SK-N-SH treated with all-trans-retinoic acid at 6 μM for 48 hours (cell line): ENCODE data around the gene TERB1.

Experiments
- ATAC-seq: fragments of 200-7000 bp; cut with Tn5 transposase; 3 replicates; pipeline ENCODE4 v1.9.1; 2020; ENCODE audit warnings: mild to moderate bottlenecking, moderate library complexity
- ARNTL ChIP-seq: fragments of 450-650 bp; formaldehyde crosslinking; IDR thresholded peaks from 2 replicates; pipeline ENCODE4 v1.5.0; 2020; ENCODE audit warnings: low read depth, mild to moderate bottlenecking, moderate library complexity, borderline replicate concordance
- CSDC2 ChIP-seq: fragments of 250-450 bp; sonication (Bioruptor Pico); IDR thresholded peaks from 2 replicates; pipeline ENCODE4 v1.5.0; 2020; ENCODE audit warnings: mild to moderate bottlenecking, moderate library complexity
- ESRRG ChIP-seq: fragments of 250-450 bp; sonication (Bioruptor Pico); IDR thresholded peaks from 2 replicates; pipeline ENCODE4 v1.6.1; 2021; ENCODE audit warnings: mild to moderate bottlenecking
- GLIS3 ChIP-seq: fragments of 250-450 bp; sonication (Bioruptor Pico); IDR thresholded peaks from 2 replicates; pipeline ENCODE4 v1.5.0; 2020; ENCODE audit warnings: mild to moderate bottlenecking, moderate library complexity
- ISL1 ChIP-seq: fragments of 250-450 bp; sonication (Bioruptor Pico); IDR thresholded peaks from 2 replicates; pipeline ENCODE4 v2.1.2; 2022; ENCODE audit warnings: mild to moderate bottlenecking, moderate library complexity
- OSR1 ChIP-seq: fragments of 250-450 bp; sonication (Bioruptor Pico); IDR thresholded peaks from 2 replicates; pipeline ENCODE4 v1.8.0; 2022; ENCODE audit warnings: moderate library complexity, mild to moderate bottlenecking, inconsistent platforms
- PPARA ChIP-seq: fragments of 250-450 bp; sonication (Bioruptor Pico); IDR thresholded peaks from 2 replicates; pipeline ENCODE4 v1.5.0; 2020; ENCODE audit warnings: mild to moderate bottlenecking, borderline replicate concordance
- RARB ChIP-seq: fragments of 250-450 bp; sonication (Bioruptor Pico); IDR thresholded peaks from 2 replicates; pipeline ENCODE4 v1.8.0; 2021; ENCODE audit warnings: mild to moderate bottlenecking, moderate library complexity
- SNAI2 ChIP-seq: fragments of 250-450 bp; sonication (Bioruptor Pico); IDR thresholded peaks from 2 replicates; pipeline ENCODE4 v1.5.0; 2020; ENCODE audit warnings: mild to moderate bottlenecking, moderate library complexity
- TOX ChIP-seq: fragments of 250-450 bp; sonication (Bioruptor Pico); IDR thresholded peaks from 2 replicates; pipeline ENCODE4 v1.8.0; 2021; ENCODE audit warnings: mild to moderate bottlenecking, moderate library complexity, borderline replicate concordance
- ZC3H10 ChIP-seq: fragments of 250-450 bp; sonication (Bioruptor Pico); IDR thresholded peaks from 2 replicates; pipeline ENCODE4 v1.5.1; 2021; ENCODE audit warnings: mild to moderate bottlenecking, moderate library complexity
- ZFP3 ChIP-seq: fragments of 250-450 bp; sonication (Bioruptor Pico); IDR thresholded peaks from 2 replicates; pipeline ENCODE4 v1.5.0; 2020; ENCODE audit warnings: mild to moderate bottlenecking, moderate library complexity
- ZFP30 ChIP-seq: fragments of 450-650 bp; formaldehyde crosslinking; IDR thresholded peaks from 2 replicates; pipeline ENCODE4 v1.5.0; 2022; ENCODE audit warnings: mild to moderate bottlenecking, moderate library complexity
- ZNF565 ChIP-seq: fragments of 450-650 bp; formaldehyde crosslinking; conservative IDR thresholded peaks from 2 replicates; pipeline ENCODE4 v1.5.0; 2020; ENCODE audit warnings: low read depth, mild to moderate bottlenecking, moderate library complexity
- ZNF70 ChIP-seq: fragments of 450-650 bp; formaldehyde crosslinking; IDR thresholded peaks from 2 replicates; pipeline ENCODE4 v1.5.0; 2020; ENCODE audit warnings: mild to moderate bottlenecking, moderate library complexity
- ZNF8 ChIP-seq: fragments of 450-650 bp; formaldehyde crosslinking; IDR thresholded peaks from 2 replicates; pipeline ENCODE4 v1.5.0; 2020; ENCODE audit warnings: mild to moderate bottlenecking, moderate library complexity
- TF ChIP-seq, protein P1 (sequence below): fragments of 250-450 bp; sonication (Bioruptor Pico); IDR thresholded peaks from 2 replicates; pipeline ENCODE4 v1.5.1; 2021; ENCODE audit warnings: mild to moderate bottlenecking, moderate library complexity
- TF ChIP-seq, protein P2 (sequence below): fragments of 250-450 bp; sonication (Bioruptor Pico); IDR thresholded peaks from 2 replicates; pipeline ENCODE4 v1.5.0; 2020; ENCODE audit warnings: mild to moderate bottlenecking, moderate library complexity
- TF ChIP-seq, protein P3 (sequence below): fragments of 250-450 bp; sonication (Bioruptor Pico); IDR thresholded peaks from 2 replicates; pipeline ENCODE4 v1.8.0; 2020; ENCODE audit warnings: mild to moderate bottlenecking, moderate library complexity, borderline replicate concordance
- TF ChIP-seq, protein P4 (sequence below): fragments of 250-450 bp; sonication (Bioruptor Pico); IDR thresholded peaks from 2 replicates; pipeline ENCODE4 v1.5.1; 2020; ENCODE audit warnings: low read depth, mild to moderate bottlenecking, moderate library complexity

The TERB1 gene

DNA sequence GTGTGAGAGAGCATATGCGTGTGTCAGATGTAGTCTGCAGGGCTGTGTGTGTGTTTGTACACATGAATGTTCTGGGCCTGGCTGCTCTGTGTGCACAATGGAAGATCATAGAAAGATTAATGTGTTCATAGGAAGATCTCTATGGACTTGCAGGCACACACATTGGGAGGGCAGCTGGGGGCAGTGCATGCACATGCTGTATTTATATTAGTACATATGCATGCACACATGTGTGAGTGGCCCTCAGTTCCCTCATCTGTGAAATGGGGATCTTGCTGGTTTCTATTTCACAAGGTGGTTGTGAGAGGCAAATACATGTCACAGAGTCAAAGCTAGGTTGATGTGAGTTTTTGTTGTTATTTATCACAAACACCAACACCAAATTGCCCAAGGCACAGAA, 44.9 kb upstream of the TERB1 start:
- ATAC-seq, result no peak
- TF ChIP-seq ZNF565 (no peak), ESRRG (CRISPR knock-in tag) (no peak)
- TF ChIP-seq, all 23 proteins: peak for 0

DNA sequence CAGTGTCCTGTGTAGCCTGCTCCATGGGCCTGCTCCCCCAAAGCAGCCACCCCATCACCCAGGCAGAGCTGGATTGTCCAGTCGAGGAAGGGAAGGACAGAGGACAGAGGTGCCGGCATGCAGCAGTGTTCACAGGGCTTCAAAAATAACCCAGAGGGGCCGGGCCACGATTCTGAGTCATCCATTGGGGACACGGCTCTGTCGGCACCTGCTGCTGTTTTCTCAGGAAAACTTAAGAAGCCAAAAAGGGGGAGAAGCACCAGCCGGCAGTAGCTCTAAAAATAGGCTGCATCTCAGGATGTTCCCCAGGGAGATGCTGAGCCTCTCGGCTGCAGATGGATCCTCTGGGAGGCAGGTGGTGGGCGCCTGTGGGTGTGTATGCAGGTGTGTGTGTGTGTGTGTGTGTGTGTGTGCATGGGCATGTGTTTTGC, 44.4 kb upstream of the TERB1 start:
- ATAC-seq, result no peak
- TF ChIP-seq, protein P1, sequence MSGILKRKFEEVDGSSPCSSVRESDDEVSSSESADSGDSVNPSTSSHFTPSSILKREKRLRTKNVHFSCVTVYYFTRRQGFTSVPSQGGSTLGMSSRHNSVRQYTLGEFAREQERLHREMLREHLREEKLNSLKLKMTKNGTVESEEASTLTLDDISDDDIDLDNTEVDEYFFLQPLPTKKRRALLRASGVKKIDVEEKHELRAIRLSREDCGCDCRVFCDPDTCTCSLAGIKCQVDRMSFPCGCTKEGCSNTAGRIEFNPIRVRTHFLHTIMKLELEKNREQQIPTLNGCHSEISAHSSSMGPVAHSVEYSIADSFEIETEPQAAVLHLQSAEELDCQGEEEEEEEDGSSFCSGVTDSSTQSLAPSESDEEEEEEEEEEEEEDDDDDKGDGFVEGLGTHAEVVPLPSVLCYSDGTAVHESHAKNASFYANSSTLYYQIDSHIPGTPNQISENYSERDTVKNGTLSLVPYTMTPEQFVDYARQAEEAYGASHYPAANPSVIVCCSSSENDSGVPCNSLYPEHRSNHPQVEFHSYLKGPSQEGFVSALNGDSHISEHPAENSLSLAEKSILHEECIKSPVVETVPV (CRISPR knock-in tag), result no peak
- TF ChIP-seq ZNF70 (CRISPR knock-in tag) (no peak), ZFP30 (CRISPR knock-in tag) (no peak), ZFP3 (CRISPR knock-in tag) (no peak), ZC3H10 (CRISPR knock-in tag) (no peak), RARB (CRISPR knock-in tag) (no peak), OSR1 (no peak), PPARA (CRISPR knock-in tag) (no peak), ZNF565 (no peak), ARNTL (no peak), ISL1 (CRISPR knock-in tag) (no peak), CSDC2 (no peak)
- TF ChIP-seq, protein P2, sequence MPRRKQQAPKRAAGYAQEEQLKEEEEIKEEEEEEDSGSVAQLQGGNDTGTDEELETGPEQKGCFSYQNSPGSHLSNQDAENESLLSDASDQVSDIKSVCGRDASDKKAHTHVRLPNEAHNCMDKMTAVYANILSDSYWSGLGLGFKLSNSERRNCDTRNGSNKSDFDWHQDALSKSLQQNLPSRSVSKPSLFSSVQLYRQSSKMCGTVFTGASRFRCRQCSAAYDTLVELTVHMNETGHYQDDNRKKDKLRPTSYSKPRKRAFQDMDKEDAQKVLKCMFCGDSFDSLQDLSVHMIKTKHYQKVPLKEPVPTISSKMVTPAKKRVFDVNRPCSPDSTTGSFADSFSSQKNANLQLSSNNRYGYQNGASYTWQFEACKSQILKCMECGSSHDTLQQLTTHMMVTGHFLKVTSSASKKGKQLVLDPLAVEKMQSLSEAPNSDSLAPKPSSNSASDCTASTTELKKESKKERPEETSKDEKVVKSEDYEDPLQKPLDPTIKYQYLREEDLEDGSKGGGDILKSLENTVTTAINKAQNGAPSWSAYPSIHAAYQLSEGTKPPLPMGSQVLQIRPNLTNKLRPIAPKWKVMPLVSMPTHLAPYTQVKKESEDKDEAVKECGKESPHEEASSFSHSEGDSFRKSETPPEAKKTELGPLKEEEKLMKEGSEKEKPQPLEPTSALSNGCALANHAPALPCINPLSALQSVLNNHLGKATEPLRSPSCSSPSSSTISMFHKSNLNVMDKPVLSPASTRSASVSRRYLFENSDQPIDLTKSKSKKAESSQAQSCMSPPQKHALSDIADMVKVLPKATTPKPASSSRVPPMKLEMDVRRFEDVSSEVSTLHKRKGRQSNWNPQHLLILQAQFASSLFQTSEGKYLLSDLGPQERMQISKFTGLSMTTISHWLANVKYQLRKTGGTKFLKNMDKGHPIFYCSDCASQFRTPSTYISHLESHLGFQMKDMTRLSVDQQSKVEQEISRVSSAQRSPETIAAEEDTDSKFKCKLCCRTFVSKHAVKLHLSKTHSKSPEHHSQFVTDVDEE (CRISPR knock-in tag), result no peak
- TF ChIP-seq, protein P3, sequence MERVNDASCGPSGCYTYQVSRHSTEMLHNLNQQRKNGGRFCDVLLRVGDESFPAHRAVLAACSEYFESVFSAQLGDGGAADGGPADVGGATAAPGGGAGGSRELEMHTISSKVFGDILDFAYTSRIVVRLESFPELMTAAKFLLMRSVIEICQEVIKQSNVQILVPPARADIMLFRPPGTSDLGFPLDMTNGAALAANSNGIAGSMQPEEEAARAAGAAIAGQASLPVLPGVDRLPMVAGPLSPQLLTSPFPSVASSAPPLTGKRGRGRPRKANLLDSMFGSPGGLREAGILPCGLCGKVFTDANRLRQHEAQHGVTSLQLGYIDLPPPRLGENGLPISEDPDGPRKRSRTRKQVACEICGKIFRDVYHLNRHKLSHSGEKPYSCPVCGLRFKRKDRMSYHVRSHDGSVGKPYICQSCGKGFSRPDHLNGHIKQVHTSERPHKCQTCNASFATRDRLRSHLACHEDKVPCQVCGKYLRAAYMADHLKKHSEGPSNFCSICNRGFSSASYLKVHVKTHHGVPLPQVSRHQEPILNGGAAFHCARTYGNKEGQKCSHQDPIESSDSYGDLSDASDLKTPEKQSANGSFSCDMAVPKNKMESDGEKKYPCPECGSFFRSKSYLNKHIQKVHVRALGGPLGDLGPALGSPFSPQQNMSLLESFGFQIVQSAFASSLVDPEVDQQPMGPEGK, result no peak

DNA sequence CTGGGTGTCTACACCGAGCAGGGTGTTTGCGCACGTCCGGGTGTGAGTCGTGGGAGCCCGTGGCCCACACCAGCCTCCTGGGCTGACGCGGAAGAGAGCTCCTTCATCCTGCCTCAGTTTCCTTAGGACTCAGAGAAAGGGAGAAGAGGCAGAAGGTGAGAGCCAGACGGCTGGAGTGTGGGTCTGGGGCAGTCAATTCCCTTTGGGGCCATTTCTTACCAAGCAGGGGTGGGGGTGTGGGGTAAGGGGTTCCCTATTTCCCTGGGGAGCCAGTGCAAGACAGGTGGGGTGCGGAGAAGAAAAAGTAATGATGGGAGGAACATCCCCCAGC, 43.7 kb upstream of the TERB1 start:
- no peak for ATAC-seq
- TF ChIP-seq, protein P3, result no peak
- TF ChIP-seq TOX (CRISPR knock-in tag), result no peak
- TF ChIP-seq ISL1 (CRISPR knock-in tag), result no peak
- no peak for TF ChIP-seq ZNF565
- TF ChIP-seq GLIS3 (CRISPR knock-in tag), result no peak
- no peak for TF ChIP-seq ZFP30 (CRISPR knock-in tag)
- no peak for TF ChIP-seq ZFP3 (CRISPR knock-in tag)
- TF ChIP-seq ESRRG (CRISPR knock-in tag), result no peak
- TF ChIP-seq, protein P4, sequence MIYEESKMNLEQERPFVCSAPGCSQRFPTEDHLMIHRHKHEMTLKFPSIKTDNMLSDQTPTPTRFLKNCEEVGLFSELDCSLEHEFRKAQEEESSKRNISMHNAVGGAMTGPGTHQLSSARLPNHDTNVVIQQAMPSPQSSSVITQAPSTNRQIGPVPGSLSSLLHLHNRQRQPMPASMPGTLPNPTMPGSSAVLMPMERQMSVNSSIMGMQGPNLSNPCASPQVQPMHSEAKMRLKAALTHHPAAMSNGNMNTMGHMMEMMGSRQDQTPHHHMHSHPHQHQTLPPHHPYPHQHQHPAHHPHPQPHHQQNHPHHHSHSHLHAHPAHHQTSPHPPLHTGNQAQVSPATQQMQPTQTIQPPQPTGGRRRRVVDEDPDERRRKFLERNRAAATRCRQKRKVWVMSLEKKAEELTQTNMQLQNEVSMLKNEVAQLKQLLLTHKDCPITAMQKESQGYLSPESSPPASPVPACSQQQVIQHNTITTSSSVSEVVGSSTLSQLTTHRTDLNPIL (CRISPR knock-in tag), result no peak

DNA sequence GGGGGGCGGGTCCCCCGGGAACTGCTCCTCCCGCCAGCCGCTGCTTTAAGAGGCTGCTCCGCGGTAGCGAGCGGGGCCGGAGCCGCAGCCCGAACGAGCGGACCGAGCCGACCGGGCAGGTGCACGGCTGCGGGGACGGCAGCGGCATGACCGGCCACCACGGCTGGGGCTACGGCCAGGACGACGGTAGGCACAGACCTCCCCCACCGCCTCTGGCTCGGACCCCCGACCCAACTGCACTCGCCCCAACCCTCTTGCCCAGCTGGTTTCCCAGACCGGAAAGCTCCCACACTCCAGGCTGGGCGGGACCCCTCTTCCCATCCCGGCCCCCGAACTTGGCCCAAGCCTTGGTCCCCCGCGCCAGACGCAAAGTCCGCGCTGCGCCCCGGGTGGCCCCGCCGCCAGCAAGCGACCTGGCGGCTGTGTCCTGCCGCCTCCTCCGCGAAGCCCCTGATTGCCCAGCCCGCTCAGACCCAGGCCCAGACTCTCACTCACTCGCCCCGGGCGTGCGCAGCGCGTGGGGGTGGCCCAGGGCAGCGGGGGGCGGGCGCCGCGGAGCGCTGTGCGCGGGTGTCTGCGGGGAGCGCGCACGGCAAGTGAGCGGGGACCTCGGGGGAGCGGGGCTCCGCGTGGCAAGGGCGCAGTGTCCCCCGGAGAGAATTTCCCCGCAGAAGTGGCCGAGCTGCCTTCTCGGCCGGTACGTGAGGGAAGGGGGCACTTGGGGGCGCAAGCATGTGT, 43.1 kb upstream of the TERB1 start, which contains the start of gene CA7:
Gene CA7 (plus strand): TSS at position 73 of the 738 bp plus-strand sequence. CDS start 74 bp downstream, at position 147.
- ATAC-seq, result peak; percentile 22
- TF ChIP-seq ZFP30 (CRISPR knock-in tag), result no peak
- TF ChIP-seq, protein P2 (CRISPR knock-in tag), result no peak
- TF ChIP-seq PPARA (CRISPR knock-in tag), result no peak
- TF ChIP-seq OSR1, result no peak
- TF ChIP-seq ZNF8 (CRISPR knock-in tag), result no peak
- no peak for TF ChIP-seq TOX (CRISPR knock-in tag)
- TF ChIP-seq, protein P3, result no peak
- TF ChIP-seq ZFP3 (CRISPR knock-in tag), result no peak
- no peak for TF ChIP-seq SNAI2 (CRISPR knock-in tag)
- TF ChIP-seq ISL1 (CRISPR knock-in tag), result no peak
- no peak for TF ChIP-seq ZNF70 (CRISPR knock-in tag)
